ENCODE measurements around the gene NBEA.

NBEA gene

GRCh38 chr13:35469806-35470525 lies 527.9 kb downstream of the NBEA start:
- no peak overlapping the region for H3K27ac ChIP-seq
- DNase-seq (ENCODE audit: low read depth, low spot score), result no peak

- H3K27ac ChIP-seq, result no peak overlapping the region
- DNase-seq (ENCODE audit: low read depth, low spot score), result no peak
Measured at GRCh38 chr13:35470671-35471661, 528.9 kb downstream of the NBEA start.

GRCh38 chr13:35471706-35472322 lies 529.7 kb downstream of the NBEA start:
- no peak overlapping the region for H3K27ac ChIP-seq
- DNase-seq (ENCODE audit: low read depth, low spot score), result no peak

DNA sequence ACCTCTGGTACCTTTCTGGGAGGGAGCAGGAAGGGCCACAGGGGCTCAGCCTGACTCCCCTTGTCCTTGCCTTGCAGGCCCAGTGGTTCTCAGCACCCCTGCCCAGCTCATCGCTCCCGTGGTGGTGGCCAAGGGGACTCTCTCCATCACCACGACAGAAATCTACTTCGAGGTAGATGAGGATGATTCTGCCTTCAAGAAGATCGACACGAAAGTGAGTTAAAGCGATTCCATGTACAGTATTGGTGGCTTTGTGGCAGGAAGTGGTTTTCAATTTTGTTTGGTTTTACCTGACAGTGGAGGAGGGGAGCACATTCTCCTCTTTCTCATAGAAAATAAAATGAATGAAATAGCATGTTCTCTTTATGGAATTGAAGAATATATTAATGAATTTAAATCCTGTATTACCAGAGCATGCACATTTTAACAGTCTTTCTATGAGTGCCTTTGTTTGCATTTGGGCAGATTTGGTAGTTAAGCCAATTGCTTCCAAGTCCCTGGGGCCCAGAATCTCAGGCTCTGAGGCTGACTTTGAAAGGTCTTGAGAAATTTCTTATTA lies 530.3 kb downstream of the NBEA start:
- H3K27ac ChIP-seq, result no peak overlapping the region

DNA sequence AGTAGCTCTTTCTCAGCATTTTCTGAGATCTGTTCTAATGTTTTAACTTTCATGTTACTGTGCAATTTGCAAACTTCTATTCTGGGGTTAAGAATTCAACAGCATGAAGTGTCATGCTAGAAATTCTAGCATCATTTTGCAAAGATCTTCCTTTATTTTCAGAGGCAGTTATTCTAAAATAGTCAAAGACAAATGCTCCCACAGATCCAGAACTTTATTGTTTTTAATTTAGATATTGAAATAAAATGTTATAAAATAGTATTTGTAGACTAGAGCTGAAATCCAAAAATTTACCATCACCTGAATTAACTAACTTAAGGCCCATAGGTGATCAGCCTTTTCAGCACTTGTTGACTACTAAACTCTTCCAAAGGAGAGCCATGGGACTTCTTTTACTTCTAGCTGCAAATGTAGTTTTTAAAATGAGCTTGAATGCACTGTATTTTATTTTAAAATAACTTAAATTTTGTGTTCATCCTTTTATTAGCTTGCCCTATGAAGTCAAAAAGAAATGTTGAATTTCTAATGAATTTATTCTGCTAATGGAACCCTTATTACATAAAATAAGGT lies 531.2 kb downstream of the NBEA start:
- DNase-seq (ENCODE audit: low read depth, low spot score), result no peak

More for the DNA sequence above, 530.3 kb downstream of the NBEA start:
- DNase-seq (ENCODE audit: low read depth, low spot score), result no peak

GRCh38 chr13:35473802-35474201 lies 531.7 kb downstream of the NBEA start:
- H3K27ac ChIP-seq, result no peak overlapping the region
- DNase-seq (ENCODE audit: low read depth, low spot score), result no peak

More for the DNA sequence above, 531.2 kb downstream of the NBEA start:
- no peak overlapping the region for H3K27ac ChIP-seq

DNA sequence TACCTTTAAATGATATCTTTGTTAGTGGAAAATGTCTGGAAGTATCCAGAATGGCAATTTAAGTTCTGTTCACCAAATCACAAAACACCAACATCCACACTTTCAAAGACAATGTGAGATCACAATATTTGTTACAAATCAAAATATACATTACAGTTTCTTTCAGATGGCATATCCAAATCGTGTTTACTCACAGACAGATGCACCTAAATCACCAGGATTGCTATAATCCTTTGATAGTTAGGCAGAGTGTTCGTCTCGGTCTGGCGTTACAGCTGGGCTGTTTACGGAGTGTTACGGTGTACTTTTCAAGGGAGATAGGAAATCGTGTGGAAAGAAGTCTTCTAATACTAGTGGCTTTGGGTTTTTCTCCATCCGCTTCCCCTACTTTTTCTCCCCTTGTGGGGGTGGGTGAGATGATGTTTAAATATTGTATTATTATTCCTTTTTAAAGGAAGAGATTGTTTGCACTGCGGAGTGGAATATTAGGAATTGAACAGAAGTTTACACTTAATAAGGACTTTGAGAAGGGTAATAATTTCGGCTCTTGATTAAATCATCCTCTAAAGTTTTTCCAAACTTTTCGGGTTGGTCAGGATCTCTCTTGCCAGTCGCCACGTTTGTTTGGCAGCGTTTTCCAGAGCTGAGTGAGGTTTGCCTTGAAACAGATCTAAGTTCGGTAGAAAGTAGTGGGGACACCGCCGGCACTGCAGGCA lies 532.6 kb downstream of the NBEA start:
- H3K27ac ChIP-seq, result no peak overlapping the region
- no peak for DNase-seq (ENCODE audit: low read depth, low spot score)

- no peak for DNase-seq (ENCODE audit: low read depth, low spot score)
- no peak overlapping the region for H3K27ac ChIP-seq
Measured at GRCh38 chr13:35475212-35475959, 533.3 kb downstream of the NBEA start.

- no peak within 1 kb of the TSS for H3K27ac ChIP-seq
- no peak for DNase-seq (ENCODE audit: low read depth, low spot score)
Measured at GRCh38 chr13:35475960-35476943, 534.2 kb downstream of the NBEA start, which contains the start of gene MAB21L1. Gene MAB21L1 (minus strand): TSS chr13:35476689. CDS start chr13:35476138, 551 bp downstream.

GRCh38 chr13:35477386-35477946 lies 535.4 kb downstream of the NBEA start:
- H3K27ac ChIP-seq, result no peak overlapping the region
- DNase-seq (ENCODE audit: low read depth, low spot score), result no peak

DNA sequence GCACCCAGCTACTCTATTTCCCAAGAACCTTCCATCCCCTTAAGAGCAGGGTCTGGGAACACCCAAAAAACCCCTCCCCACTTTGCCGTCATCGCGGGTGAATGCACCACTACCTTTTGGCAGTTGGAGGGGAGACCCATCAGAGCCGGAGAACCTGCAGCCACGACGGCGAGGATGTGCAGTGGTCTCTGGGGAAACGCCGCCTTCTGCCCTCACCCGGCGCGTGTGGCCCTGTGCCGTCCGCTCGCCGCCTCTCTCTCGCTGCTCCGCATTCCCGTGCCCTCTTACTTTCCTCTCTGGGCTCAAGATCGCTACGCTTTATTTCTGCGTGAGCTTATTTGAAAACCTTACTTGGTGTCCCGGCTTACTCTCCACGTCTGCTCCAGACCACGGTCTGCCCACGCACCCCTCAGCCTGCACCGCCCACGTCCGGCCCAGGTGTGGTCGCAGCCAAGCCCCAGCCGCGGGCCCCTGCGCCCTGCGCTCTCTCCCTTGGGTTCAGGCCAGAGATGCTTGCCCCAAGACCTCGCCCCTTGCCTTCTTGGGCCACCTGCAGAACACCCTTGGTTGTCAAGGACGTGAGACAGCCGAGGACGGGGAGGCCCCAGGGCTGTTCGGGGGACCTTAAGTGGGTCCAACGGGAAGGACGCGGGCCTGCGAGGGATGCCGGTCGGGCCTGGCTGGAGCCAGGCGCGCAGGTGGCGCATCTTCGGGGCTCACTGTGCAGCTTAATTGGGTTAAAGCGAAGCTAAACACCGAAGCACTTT lies 536.4 kb downstream of the NBEA start:
- H3K27ac ChIP-seq, result no peak overlapping the region
- no peak for DNase-seq (ENCODE audit: low read depth, low spot score)

DNA sequence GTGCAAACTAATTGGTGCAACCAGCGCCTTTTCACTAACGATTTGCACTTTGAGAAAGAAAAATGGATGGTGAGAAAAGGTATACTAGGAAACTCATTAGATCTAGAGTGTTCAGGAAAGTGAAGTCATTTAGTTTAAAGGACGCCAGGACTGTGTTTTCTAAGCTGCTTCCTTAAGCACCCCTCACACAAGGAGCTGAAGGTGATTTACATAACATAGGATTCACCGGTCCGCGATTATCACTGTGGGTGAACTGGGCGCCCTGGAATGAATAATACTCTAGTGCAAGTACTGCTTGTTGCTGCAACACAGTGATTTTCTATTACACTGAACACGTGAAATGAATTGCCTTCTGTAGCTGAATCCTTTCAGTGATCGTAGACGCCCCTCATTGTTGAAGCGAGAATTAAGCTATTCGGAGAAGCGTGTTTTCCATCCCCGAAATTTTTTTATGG lies 537.0 kb downstream of the NBEA start:
- no peak overlapping the region for H3K27ac ChIP-seq
- DNase-seq (ENCODE audit: low read depth, low spot score), result no peak

DNA sequence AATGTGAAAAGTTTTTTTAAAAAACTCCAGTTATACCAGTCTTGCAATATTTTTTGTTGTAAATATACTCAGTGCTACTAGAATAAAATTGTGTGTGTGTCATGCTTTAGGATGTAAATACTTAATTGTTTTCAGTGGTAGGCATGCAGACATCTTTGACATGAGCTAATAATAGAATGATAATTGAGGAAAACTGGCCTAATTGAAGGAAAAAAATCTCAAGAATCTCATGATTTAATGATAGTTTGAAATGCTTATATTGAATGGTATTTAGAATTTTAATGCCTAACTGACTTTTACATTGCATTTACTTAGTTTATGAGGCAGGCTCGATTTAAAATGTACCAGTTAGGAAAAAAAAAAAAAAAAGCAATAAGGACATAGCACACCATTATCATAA lies 537.6 kb downstream of the NBEA start:
- no peak overlapping the region for H3K27ac ChIP-seq
- DNase-seq (ENCODE audit: low read depth, low spot score), result no peak

- no peak for DNase-seq (ENCODE audit: low read depth, low spot score)
- H3K27ac ChIP-seq, result no peak overlapping the region
Measured at GRCh38 chr13:35480346-35480745, 538.3 kb downstream of the NBEA start.

- no peak for DNase-seq (ENCODE audit: low read depth, low spot score)
- no peak overlapping the region for H3K27ac ChIP-seq
Measured at GRCh38 chr13:35481777-35482176, 539.7 kb downstream of the NBEA start.

DNA sequence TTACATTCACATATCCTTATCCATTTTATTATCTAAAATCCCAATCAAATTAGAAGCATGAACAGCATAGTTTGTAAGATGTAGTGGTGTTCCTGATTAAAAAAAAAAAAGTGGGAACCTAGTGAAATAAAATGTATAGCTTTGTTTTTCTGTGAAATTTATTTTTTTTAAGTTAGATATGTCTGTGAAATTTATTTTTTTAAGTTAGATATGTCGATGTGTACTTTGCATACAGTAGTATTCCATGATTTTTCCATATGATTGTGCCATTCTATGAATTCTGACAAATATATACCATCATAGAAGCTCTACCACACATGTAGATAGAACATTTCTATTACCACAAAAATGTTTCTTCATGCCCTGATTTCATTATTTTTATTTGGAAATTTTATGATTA lies 540.5 kb downstream of the NBEA start:
- H3K27ac ChIP-seq, result no peak overlapping the region
- no peak for DNase-seq (ENCODE audit: low read depth, low spot score)
